Measurements from ENCODE around the gene RELA.
"Not testable (repeated sequence)": the region's sequence is repeated elsewhere in the genome, so short reads cannot be mapped to it uniquely, and the experiment has no call there.

The RELA gene

DNA sequence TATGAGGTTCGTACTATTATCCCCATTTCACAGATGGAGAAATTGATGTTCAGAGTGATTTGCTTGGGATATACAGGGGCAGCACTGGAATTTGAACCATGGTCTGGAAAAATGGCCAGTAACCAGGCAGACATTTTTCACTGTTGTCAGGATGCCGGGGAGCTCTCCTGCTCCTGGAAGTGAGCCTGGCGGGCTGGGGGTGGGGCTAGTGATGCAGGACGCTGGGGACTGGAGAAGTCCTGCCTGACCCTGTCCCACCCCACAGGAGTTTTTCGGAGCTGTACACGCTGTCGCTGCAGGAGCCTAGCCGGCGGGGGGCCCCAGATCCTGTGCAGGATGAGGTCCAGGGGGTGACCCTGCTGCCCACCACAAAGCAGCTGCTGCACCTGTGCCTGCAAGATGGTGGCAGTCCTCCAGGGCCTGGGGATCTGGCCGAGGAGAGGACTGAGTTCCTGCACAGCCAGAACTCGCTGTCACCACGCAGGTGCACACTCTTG lies 13.7 kb downstream of the RELA start:
- DNase-seq (ENCODE audit: low read depth in 2 of 2) = no peak

DNA sequence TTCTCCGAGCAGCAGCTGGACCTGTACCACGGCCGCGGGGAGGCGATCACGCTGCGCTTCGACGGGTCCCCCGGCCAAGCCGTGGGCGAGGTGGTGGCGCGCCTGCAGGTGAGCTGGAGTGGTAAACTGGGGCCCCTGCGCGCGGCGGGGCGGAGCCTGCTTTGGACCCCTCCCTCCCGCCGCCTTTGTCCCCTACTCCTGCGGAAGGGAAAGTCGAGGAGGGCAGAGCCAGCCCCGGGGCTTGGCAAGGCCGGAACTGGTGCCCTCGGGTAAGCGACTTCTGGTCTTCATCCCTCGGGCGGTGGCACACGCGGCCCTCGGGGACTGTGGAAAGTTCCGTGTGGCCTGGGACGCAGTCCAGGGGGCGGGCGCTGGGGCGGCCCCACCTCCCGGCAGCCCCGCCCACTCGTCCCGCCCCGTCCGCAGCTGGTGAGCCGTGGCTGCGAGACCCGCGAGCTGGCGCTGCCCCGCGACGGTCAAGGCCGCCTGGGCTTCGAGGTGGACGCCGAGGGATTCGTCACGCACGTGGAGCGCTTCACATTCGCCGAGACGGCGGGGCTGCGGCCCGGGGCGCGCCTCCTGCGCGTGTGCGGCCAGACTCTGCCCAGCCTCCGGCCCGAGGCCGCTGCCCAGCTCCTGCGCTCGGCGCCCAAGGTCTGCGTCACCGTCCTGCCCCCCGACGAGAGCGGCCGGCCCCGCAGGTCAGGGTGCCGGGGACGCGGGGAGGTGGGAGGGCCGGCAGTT lies 15.6 kb downstream of the RELA start:
- DNase-seq (ENCODE audit: low read depth in 2 of 2) = no peak

DNA sequence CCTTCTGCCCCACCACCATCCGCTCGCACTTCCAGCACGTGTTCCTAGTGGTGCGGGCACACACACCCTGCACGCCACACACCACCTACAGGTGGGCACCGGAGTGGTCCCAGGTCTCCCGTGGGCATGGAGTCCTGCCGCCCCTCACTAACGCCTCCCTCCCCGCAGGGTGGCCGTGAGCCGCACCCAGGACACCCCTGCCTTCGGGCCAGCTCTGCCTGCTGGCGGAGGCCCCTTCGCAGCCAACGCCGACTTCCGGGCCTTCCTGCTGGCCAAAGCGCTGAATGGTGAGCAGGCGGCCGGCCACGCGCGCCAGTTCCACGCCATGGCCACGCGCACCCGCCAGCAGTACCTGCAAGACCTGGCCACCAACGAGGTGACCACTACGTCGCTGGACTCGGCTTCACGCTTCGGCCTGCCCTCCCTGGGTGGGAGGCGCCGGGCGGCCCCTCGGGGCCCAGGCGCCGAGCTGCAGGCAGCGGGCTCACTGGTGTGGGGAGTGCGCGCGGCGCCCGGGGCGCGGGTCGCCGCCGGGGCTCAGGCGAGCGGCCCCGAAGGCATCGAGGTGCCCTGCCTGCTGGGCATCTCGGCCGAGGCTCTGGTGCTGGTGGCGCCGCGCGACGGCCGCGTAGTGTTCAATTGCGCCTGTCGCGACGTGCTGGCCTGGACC lies 16.3 kb downstream of the RELA start:
- DNase-seq (ENCODE audit: low read depth in 2 of 2) = no peak

DNA sequence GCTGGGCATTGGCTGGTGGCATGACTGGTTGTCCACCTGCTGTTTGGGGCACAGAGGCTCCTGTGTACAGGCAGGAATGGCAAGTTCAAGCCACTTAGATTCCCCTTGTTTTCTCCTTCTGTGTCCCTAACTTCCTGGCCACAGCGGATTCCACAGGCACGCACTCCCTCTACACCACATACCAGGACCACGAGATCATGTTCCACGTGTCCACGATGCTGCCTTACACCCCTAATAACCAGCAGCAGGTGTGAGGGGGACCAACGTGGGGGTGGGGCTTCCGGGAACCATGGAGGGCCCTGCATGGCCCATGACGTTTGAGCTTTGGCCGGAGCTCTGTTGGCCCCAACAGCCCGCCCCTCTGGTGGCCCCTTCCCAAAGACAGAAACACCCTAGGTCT lies 17.0 kb downstream of the RELA start:
- DNase-seq (ENCODE audit: low read depth in 2 of 2) = no peak

DNA sequence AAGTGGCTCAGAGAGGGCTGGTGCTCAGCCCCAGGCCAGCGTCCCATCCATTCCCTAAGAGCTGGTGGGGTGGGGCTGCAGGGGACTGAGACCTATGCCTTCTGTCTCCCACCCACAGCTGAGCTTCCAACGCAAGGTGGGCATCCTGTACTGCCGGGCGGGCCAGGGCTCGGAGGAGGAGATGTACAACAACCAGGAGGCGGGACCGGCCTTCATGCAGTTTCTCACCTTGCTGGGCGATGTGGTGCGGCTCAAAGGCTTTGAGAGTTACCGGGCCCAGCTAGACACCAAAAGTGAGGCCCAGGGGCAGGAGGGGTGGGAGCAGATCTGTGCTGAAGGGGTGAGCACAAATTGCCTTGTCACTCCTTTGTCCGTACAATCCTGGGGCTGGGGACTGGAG lies 17.9 kb downstream of the RELA start:
- no peak for DNase-seq (ENCODE audit: low read depth in 2 of 2)

DNA sequence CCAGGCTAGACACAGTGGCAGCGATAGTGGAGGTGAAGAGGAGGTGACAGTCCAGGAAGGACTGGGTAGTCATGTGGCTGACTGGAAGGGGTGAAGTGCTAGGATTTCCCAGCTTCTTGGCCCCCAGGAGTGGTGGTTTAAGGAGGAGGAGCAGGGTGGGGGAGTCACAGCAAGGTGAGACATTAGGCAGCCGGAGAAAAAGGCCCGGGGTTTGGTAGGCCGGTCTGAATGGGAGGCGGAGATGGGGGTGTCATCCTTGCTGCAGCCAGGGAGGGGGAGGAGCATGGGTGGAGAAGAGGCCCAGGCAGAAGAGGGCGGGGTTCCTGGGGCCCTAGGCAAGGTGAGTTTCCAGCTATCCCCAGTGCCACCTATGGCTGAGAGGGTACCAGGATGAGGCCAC lies 18.7 kb downstream of the RELA start:
- DNase-seq (ENCODE audit: low read depth in 2 of 2) = no peak

DNA sequence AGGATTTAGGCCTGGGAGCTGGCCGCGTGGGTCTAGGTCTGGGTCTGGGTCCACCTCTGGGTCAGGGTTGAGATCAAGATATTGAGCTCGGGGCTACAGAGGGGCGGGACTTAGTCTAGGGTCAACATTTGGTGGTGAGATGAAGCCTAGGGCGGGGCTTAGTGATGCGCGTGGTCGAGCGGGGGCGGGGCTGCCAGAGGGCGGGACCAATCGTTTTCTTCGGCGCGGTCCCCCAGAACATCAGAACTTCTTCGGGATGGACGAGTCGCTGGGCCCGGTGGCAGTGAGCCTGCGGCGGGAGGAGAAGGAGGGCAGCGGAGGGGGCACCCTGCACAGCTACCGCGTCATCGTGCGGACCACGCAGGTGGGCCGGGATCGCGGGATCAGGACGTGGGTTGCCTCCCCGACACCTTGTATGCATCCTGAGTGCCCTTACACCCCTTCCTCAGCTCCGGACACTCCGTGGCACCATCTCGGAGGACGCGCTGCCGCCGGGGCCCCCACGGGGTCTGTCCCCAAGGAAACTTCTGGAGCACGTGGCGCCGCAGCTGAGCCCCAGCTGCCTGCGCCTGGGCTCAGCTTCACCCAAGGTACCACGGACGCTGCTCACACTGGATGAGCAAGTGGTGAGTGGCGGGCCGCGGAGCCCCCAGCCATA lies 20.6 kb downstream of the RELA start:
- no peak for DNase-seq (ENCODE audit: low read depth in 2 of 2)

DNA sequence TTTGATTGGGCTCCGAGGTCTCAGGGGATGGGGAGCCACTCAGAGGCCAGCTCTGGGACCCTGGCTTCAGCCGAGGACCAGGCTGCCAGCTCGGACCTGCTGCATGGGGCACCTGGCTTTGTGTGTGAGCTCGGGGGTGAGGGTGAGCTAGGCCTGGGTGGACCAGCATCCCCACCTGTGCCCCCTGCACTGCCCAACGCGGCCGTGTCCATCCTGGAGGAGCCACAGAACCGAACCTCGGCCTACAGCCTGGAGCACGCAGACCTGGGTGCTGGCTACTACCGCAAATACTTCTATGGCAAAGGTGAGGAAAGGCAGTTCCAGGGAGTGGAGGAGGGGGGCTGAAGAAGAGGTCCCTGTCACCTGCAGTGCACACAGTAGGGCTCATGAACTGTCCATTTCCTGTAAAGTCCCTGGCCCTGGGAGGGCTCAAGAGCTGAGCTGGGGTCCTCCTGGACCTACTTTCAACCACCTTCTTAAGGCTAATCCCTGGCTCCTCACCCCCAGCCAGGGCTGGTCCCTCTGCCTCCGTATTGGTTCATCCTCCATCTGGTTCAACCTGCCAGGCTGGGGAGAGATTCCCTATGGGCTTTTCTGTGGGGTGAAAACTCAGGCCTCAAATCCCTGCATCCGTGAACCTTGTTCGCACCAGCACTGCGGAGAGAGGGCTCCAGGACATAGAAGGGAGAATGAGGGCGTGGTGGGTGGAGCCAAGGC lies 21.3 kb downstream of the RELA start:
- no peak for DNase-seq (ENCODE audit: low read depth in 2 of 2)

DNA sequence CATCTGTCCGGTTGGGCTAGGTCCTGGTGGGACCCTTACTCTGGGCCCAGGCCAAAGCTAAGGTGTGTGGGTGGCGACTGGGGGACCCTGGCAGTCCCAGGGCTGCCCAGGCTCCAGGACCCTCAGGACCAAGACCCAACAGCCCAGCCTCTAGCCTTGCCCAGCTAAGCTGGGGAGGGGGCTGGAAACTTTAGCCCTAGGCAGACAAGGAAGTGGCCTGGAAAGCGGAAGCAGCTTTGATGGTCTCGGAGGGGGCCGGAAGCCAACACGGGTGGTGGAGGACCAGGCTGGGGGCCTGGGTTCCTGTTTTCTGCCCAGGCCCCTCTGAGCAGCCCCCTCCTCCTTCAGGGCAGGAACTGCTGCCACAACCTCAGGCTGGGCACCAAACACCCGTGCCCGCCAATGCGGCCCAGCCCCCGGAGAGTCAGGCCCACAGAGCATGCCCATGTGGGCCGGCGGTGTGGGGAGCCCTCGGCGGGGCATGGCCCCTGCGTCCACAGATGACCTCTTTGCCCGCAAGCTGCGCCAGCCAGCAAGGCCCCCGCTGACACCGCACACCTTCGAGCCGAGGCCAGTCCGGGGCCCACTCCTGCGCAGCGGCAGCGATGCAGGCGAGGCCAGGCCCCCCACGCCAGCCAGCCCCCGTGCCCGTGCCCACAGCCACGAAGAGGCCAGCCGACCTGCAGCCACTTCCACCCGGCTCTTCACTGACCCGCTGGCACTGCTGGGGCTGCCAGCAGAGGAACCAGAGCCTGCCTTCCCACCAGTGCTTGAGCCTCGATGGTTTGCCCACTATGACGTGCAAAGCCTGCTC lies 22.0 kb downstream of the RELA start:
- no peak for DNase-seq (ENCODE audit: low read depth in 2 of 2)

DNA sequence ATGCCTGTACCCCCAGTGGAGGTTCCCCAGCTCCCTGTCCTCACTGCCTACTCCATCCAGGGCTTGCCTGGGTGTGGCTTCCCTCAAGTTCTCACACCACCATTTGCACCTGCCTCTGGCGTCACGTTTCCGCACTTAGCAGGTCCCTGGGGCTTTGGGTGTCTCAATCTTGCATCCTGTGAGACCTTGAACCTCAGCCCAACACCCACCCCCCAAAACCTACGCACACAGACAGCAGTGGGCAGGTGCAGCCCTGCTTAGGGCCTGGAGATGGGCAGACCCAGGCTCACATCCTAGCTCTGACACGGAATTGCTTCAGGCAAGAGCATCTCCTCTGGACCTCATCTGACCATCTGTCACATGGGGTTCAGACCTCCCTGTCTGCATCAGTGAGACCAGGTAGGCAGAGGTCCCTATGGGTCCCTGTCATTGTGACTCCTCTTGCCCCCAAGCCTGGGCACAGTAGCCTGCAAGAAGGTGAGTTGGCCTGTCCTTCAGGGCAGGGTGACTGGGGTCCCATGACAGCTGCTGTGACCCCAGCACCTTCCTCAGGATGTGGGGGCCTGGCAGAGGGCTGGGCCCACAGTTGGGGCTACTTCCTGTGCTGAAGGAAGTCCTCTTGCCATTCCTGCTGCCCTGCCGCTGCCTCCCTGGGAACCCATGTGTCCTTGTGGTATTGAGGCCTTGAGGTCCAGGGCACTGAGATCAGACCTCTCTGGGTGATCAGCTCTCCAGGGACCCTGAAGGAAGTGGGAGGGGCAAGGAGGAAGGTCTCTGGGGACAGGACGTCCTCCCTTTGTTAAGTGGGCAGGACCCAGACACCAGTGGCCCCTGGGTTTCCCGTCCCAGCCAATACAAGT lies 22.9 kb downstream of the RELA start:
- DNase-seq (ENCODE audit: low read depth in 2 of 2) = no peak

DNA sequence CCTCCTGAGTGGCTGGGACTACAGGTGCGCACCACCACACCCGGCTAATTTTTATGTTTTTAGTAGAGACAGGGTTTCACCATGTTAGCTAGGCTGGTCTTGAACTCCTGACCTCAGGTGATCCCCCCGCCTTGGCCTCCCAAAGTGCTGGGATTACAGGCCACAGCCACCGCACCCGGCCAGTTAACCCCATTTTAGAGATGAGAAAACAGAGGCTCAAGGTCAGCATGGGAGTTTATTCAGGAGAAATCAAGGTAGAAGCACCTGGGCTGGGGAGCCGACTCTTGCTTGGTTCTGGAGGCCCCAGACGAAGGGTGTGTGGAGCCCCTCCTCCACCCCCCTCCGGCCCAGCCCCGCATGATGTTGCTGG lies 23.5 kb downstream of the RELA start:
- not testable (repeated sequence) for DNase-seq (ENCODE audit: low read depth in 2 of 2)

DNA sequence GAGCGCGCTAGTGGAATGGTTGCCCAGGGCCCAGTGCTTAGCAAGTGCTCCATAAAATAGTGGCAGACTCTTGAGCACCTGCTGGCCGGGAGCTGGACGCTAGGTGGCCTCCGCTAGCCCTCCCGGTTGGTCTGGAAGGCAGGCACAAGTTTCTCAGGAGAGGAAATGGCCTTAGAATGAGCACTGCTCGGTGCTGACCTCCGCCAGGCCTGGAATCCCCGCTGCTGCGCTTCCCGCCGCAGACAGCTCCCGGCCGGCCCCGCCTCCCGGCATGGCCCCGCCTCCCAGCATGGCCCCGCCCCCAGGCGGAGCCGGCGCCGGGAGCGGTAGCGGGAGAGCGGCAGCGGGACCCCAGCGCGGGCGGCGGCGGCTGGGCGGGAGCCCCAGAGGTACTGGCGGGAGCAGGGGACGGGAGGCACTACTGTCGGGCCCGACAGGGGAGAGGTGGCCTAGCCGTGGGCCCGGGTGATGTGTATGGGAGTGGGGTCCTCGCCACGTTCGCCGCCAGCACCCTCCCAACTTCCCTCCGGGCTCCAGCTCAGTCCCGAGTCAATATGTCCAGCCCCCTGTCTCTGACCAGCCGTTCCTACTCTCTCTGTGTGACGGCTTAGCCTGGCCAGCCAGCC lies 24.8 kb downstream of the RELA start, which contains the start of gene SIPA1:
TSS of gene SIPA1 (plus strand) at position 308 of the 626 bp plus-strand sequence. CDS start 2,821 bp downstream, outside the sequence.
- DNase-seq (ENCODE audit: low read depth in 2 of 2) = peak; percentile 61 to 71

DNA sequence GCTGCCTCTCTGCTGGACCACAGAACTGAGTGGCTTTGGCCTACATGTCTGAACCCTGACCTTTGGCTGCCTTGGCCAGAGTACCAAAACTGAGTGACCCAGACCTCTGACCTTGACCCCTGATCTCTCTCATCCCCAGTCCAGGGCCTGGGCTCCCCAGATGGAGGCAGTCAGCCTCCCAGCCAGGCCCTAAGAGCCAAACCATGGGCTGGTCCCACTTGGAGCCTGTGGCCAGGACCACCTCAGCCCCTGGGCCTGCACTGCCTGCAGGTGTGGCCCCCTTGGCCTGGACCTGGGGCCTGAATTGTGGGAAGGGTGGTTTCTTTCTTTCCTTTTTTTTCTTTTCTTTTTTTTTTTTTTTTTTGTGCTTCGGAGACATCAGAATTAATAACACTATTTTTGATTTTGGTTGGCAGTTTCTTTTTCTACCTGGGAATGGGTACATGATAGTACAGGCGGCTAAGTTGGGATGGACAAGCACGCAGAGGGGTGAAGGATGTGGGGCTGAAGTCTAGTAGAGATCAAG lies 25.6 kb downstream of the RELA start:
- no peak for DNase-seq (ENCODE audit: low read depth in 2 of 2)

DNA sequence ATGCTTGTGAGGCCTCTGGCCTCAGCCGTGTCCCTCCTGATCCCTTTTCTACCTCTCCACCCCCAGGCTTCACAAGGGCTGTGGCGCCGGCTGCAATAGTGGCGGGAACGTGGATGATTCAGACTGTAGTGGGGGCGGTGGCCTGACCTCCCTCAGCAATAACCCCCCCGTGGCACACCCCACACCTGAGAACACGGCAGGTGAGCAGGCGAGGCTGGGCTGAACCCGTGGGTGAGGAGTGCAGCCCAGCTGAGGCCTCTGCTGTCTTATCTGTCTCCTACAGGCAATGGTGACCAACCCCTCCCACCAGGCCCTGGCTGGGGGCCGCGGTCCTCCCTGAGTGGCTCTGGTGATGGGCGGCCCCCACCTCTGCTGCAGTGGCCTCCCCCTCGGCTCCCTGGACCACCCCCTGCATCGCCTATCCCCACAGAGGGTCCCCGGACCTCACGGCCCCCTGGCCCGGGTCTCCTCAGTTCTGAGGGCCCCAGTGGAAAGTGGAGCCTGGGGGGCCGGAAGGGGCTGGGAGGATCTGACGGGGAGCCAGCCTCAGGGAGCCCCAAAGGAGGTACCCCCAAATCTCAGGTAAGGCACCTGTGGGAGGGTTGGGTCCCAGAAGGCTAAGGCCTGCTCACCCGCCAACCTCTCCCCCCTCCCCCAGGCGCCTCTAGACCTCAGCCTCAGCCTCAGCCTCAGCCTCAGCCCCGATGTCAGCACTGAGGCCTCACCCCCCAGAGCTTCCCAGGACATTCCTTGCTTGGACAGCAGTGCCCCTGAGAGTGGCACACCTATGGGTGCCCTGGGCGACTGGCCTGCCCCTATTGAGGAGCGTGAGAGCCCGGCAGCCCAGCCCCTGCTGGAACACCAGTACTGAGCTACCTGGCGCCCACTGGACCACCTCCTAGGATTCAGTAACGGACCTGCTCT lies 26.3 kb downstream of the RELA start:
- no peak for DNase-seq (ENCODE audit: low read depth in 2 of 2)

DNA sequence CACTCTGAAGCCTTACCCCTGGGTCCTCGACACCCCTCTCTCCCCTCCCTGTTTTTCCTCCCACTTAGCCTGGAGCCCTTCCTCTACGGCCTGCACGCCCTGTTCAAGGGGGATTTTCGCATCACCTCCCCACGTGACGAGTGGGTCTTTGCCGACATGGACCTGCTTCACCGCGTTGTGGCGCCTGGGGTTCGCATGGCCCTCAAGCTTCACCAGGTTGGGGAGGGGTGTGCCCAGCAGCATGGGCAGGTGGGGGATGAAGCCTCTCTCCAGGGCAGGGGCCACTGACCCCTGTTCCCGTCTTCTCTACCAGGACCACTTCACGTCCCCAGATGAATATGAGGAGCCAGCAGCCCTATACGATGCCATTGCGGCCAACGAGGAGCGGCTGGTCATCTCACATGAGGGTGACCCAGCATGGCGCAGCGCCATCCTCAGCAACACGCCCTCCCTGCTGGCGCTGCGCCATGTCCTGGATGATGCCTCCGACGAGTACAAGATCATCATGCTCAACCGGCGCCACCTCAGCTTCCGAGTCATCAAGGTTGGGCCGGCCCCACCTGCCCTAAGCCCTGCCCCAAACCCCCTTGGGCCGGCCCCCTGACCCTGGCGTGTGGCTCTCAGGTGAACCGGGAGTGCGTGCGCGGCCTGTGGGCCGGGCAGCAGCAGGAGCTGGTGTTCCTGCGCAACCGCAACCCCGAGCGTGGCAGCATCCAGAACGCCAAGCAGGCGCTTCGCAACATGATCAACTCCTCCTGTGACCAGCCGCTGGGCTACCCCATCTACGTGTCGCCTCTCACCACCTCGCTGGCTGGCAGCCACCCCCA lies 27.6 kb downstream of the RELA start:
- DNase-seq (ENCODE audit: low read depth in 2 of 2) = no peak

DNA sequence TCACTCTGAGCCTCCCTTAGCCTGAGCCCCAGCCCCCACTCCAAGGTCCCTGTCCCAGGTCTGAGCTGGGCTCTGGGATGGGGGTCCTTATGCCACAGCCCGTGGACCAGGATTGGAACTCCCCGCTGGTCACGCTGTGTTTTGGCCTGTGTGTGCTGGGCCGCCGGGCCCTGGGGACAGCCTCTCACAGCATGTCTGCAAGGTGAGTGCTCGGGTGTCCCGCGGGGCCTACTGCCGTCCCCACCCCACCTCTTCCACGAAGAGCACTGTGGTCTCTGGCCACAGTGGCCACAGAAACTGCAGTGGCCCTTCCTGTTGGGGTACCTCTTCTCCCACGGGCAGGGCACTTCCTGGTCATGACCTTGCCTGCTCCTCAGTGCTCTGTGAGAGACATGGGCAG lies 28.3 kb downstream of the RELA start:
- no peak for DNase-seq (ENCODE audit: low read depth in 2 of 2)

DNA sequence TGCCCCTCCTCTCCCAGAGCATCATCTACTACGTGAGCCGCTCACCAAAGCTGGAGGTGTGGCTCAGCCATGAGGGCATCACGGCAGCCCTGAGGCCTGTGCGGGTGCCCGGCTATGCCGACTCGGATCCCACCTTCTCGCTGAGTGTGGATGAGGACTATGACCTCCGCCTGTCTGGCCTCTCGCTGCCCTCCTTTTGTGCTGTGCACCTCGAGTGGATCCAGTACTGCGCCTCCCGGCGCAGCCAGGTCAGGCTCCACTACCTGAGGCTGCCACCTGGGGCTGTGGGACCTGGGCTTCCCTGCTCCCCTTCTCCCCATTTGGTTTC lies 28.6 kb downstream of the RELA start:
- DNase-seq (ENCODE audit: low read depth in 2 of 2) = no peak
